HepG2 (cell line): ENCODE results near the gene DPAGT1. TPM values are rescaled to one million over a fixed set of nuclear protein-coding genes. Genes with fewer than 3 reads are reported as not detected.

Experiments
- ARHGAP35 ChIP-seq: sonication (generic); formaldehyde crosslinking; IDR thresholded peaks from 2 replicates; pipeline ENCODE4 v1.9.0; 2022; ENCODE audit warnings: mild to moderate bottlenecking, inconsistent platforms, moderate library complexity, missing genetic modification reagents, borderline replicate concordance
- CENPX ChIP-seq: sonication (generic); formaldehyde crosslinking; IDR thresholded peaks from 2 replicates; pipeline ENCODE4 v1.9.0; 2021; ENCODE audit warnings: mild to moderate bottlenecking, missing genetic modification reagents, moderate library complexity
- FOSL2 ChIP-seq: sonication (generic); formaldehyde crosslinking; IDR thresholded peaks from 2 replicates; pipeline ENCODE4 v1.4.0; 2020; ENCODE audit warnings: missing genetic modification reagents
- KLF13 ChIP-seq: sonication (generic); formaldehyde crosslinking; IDR thresholded peaks from 2 replicates; pipeline ENCODE4 v1.4.0; 2020; ENCODE audit warnings: mild to moderate bottlenecking, missing genetic modification reagents
- NFIB ChIP-seq: sonication (generic); formaldehyde crosslinking; IDR thresholded peaks from 2 replicates; pipeline ENCODE4 v1.9.0; 2021; ENCODE audit warnings: missing genetic modification reagents, mild to moderate bottlenecking, borderline replicate concordance
- NFKBIZ ChIP-seq: IDR thresholded peaks from 2 replicates; pipeline ENCODE4 v1.6.1; 2018; ENCODE audit warnings: missing genetic modification reagents, missing compliant biosample characterization
- PBX3 ChIP-seq: sonication (generic); formaldehyde crosslinking; IDR thresholded peaks from 2 replicates; pipeline ENCODE4 v1.8.1; 2023; ENCODE audit warnings: missing genetic modification reagents, inconsistent platforms, borderline replicate concordance
- PLRG1 ChIP-seq: fragments of 450-650 bp; conservative IDR thresholded peaks from 2 replicates; pipeline ENCODE4 v1.6.1; 2016
- SNAPC4 ChIP-seq: sonication (generic); formaldehyde crosslinking; IDR thresholded peaks from 2 replicates; pipeline ENCODE4 v1.4.0; 2020; ENCODE audit warnings: mild to moderate bottlenecking, missing genetic modification reagents
- YY1 ChIP-seq: IDR thresholded peaks from 2 replicates; pipeline ENCODE4 v1.6.1; 2011; ENCODE audit warnings: low read length, low read depth, moderate library complexity, mild to moderate bottlenecking; ENCODE audit not compliant: insufficient read depth, insufficient replicate concordance
- ZBTB38 ChIP-seq: sonication (generic); formaldehyde crosslinking; IDR thresholded peaks from 2 replicates; pipeline ENCODE4 v1.5.1; 2020; ENCODE audit warnings: mild to moderate bottlenecking, missing genetic modification reagents
- ZNF432 ChIP-seq: sonication (generic); formaldehyde crosslinking; IDR thresholded peaks from 2 replicates; pipeline ENCODE4 v1.5.0; 2020; ENCODE audit warnings: missing genetic modification reagents, mild to moderate bottlenecking, borderline replicate concordance
- ZNF768 ChIP-seq: sonication (generic); formaldehyde crosslinking; IDR thresholded peaks from 2 replicates; pipeline ENCODE4 v1.4.0; 2020; ENCODE audit warnings: missing genetic modification reagents
- polyA plus RNA-seq, 8 experiments: library from polyadenylated mRNA; depleted of rRNA in 3 of 8; stranded (reverse) in 7 of 8; unstranded in 1 of 8; fragments of >200 nt; fragmentation: Illumina TruSeq in 4 of 8; extraction: Trizol in 4 of 8; gene quantifications; 2 replicates each; pipeline versions ENCODE4 v1.2.1 to v1.2.3, GENCODE V29; 2011 to 2016; ENCODE audit warnings: low read depth in 4 of 8, missing spikeins in 1 of 8, mixed read lengths in 1 of 8; ENCODE audit not compliant: insufficient read depth in 1 of 8
- total RNA-seq, 5 experiments: library from RNA; depleted of rRNA; stranded (reverse); fragments of >200 nt; fragmentation: Illumina TruSeq; extraction: Trizol; gene quantifications; 2 replicates each; pipeline ENCODE4 v1.2.3, GENCODE V29; 2016; ENCODE audit warnings: low read depth in 1 of 5
- TF ChIP-seq, protein P1 (sequence below): IDR thresholded peaks from 2 replicates; pipeline ENCODE4 v1.6.1; 2016; ENCODE audit warnings: mild to moderate bottlenecking
- TF ChIP-seq, protein P2 (sequence below): sonication (generic); formaldehyde crosslinking; IDR thresholded peaks from 2 replicates; pipeline ENCODE4 v1.4.0; 2020; ENCODE audit warnings: missing genetic modification reagents
- TF ChIP-seq, protein P3 (sequence below): sonication (generic); formaldehyde crosslinking; IDR thresholded peaks from 2 replicates; pipeline ENCODE4 v1.8.0; 2022; ENCODE audit warnings: mild to moderate bottlenecking, missing genetic modification reagents; ENCODE audit not compliant: insufficient replicate concordance

Gene DPAGT1
- total and polyA plus RNA-seq, 2 of the 13 experiments (the other 11 are each of a cell fraction or from before 2014, with no cell fraction given), result 37.6 to 70.7 TPM

- TF ChIP-seq ARHGAP35 (CRISPR knock-in tag), result no peak
- no peak for TF ChIP-seq ZNF432
- TF ChIP-seq, protein P1, sequence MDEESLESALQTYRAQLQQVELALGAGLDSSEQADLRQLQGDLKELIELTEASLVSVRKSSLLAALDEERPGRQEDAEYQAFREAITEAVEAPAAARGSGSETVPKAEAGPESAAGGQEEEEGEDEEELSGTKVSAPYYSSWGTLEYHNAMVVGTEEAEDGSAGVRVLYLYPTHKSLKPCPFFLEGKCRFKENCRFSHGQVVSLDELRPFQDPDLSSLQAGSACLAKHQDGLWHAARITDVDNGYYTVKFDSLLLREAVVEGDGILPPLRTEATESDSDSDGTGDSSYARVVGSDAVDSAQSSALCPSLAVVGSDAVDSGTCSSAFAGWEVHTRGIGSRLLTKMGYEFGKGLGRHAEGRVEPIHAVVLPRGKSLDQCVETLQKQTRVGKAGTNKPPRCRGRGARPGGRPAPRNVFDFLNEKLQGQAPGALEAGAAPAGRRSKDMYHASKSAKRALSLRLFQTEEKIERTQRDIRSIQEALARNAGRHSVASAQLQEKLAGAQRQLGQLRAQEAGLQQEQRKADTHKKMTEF (CRISPR knock-in tag), result 0 out of 2 replicates have a peak, but pooled peaks have one; percentile 47
- peak; percentile 47; the same call in 1 of the 2 replicates for TF ChIP-seq ZNF768
- no peak for TF ChIP-seq PLRG1
- TF ChIP-seq FOSL2 (CRISPR knock-in tag), result no peak
- TF ChIP-seq CENPX (CRISPR knock-in tag), result no peak
- TF ChIP-seq KLF13 (CRISPR knock-in tag), result no peak
- peak; percentile 22 for TF ChIP-seq YY1
- no peak for TF ChIP-seq SNAPC4 (CRISPR knock-in tag)
- TF ChIP-seq NFIB (CRISPR knock-in tag), result no peak
- TF ChIP-seq, protein P2, sequence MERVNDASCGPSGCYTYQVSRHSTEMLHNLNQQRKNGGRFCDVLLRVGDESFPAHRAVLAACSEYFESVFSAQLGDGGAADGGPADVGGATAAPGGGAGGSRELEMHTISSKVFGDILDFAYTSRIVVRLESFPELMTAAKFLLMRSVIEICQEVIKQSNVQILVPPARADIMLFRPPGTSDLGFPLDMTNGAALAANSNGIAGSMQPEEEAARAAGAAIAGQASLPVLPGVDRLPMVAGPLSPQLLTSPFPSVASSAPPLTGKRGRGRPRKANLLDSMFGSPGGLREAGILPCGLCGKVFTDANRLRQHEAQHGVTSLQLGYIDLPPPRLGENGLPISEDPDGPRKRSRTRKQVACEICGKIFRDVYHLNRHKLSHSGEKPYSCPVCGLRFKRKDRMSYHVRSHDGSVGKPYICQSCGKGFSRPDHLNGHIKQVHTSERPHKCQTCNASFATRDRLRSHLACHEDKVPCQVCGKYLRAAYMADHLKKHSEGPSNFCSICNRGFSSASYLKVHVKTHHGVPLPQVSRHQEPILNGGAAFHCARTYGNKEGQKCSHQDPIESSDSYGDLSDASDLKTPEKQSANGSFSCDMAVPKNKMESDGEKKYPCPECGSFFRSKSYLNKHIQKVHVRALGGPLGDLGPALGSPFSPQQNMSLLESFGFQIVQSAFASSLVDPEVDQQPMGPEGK (CRISPR knock-in tag), result peak; percentile 72
- no peak for TF ChIP-seq PBX3 (CRISPR knock-in tag)
- no peak for TF ChIP-seq NFKBIZ (CRISPR knock-in tag)
- TF ChIP-seq, protein P3, sequence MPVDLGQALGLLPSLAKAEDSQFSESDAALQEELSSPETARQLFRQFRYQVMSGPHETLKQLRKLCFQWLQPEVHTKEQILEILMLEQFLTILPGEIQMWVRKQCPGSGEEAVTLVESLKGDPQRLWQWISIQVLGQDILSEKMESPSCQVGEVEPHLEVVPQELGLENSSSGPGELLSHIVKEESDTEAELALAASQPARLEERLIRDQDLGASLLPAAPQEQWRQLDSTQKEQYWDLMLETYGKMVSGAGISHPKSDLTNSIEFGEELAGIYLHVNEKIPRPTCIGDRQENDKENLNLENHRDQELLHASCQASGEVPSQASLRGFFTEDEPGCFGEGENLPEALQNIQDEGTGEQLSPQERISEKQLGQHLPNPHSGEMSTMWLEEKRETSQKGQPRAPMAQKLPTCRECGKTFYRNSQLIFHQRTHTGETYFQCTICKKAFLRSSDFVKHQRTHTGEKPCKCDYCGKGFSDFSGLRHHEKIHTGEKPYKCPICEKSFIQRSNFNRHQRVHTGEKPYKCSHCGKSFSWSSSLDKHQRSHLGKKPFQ (CRISPR knock-in tag), result no peak
- TF ChIP-seq ZBTB38 (CRISPR knock-in tag), result 0 out of 2 replicates have a peak, but pooled peaks have one; percentile 20
Observed at GRCh38 chr11:119106564-119107537, 5.2 kb upstream of the DPAGT1 start, which contains the start of gene C2CD2L (continued).
